Measurements from ENCODE around the gene RBM7. TPM values are rescaled to one million over a fixed set of nuclear protein-coding genes. Genes with fewer than 3 reads are reported as not detected.

The RBM7 gene
- total RNA-seq, 1 donor from 2014 or later, result 37.6 TPM

GRCh38 chr11:114412946-114413345, 12.5 kb downstream of the RBM7 start:
- Mint-ChIP-seq H3K9me3 (ENCODE audit: low read depth) (no peaks in the 10 kb centered on the region), H3K27ac (ENCODE audit: unreplicated experiment) (no peak overlapping the region), H3K4me3 (ENCODE audit: unreplicated experiment) (no peak overlapping the region), H3K27me3 (ENCODE audit: low read depth) (no peaks in the 10 kb centered on the region), H3K4me1 (ENCODE audit: low read depth) (peaks cover 8% of the 10 kb centered on the region), H3K36me3 (ENCODE audit: low read depth) (peaks cover 19% of the 10 kb centered on the region)
- TF ChIP-seq, protein P1, sequence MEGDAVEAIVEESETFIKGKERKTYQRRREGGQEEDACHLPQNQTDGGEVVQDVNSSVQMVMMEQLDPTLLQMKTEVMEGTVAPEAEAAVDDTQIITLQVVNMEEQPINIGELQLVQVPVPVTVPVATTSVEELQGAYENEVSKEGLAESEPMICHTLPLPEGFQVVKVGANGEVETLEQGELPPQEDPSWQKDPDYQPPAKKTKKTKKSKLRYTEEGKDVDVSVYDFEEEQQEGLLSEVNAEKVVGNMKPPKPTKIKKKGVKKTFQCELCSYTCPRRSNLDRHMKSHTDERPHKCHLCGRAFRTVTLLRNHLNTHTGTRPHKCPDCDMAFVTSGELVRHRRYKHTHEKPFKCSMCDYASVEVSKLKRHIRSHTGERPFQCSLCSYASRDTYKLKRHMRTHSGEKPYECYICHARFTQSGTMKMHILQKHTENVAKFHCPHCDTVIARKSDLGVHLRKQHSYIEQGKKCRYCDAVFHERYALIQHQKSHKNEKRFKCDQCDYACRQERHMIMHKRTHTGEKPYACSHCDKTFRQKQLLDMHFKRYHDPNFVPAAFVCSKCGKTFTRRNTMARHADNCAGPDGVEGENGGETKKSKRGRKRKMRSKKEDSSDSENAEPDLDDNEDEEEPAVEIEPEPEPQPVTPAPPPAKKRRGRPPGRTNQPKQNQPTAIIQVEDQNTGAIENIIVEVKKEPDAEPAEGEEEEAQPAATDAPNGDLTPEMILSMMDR (IDR thresholded peaks at IDR 0.05), result no peak
- no peak for DNase-seq (ENCODE audit: low spot score)

- Mint-ChIP-seq H3K36me3 (ENCODE audit: low read depth) (peaks cover 17% of the 10 kb centered on the region), H3K27me3 (ENCODE audit: low read depth) (no peaks in the 10 kb centered on the region), H3K27ac (ENCODE audit: unreplicated experiment) (no peak overlapping the region), H3K9me3 (ENCODE audit: low read depth) (no peaks in the 10 kb centered on the region), H3K4me3 (ENCODE audit: unreplicated experiment) (no peak overlapping the region), H3K4me1 (ENCODE audit: low read depth) (peaks cover 8% of the 10 kb centered on the region)
- TF ChIP-seq, protein P1 (IDR thresholded peaks at IDR 0.05), result no peak
- no peak for DNase-seq (ENCODE audit: low spot score)
These were observed 13.5 kb downstream of the RBM7 start for GRCh38 chr11:114413958-114414357.

- H3K27ac Mint-ChIP-seq (ENCODE audit: unreplicated experiment), result no peak overlapping the region
- H3K9me3 Mint-ChIP-seq (ENCODE audit: low read depth), result no peaks in the 10 kb centered on the region
- H3K4me3 Mint-ChIP-seq (ENCODE audit: unreplicated experiment), result no peak overlapping the region
- no peak for DNase-seq (ENCODE audit: low spot score)
- H3K36me3 Mint-ChIP-seq (ENCODE audit: low read depth), result peaks cover 11% of the 10 kb centered on the region
- TF ChIP-seq, protein P1 (IDR thresholded peaks at IDR 0.05), result no peak
- H3K27me3 Mint-ChIP-seq (ENCODE audit: low read depth), result no peaks in the 10 kb centered on the region
- peaks cover 8% of the 10 kb centered on the region for H3K4me1 Mint-ChIP-seq (ENCODE audit: low read depth)
These were observed 16.0 kb downstream of the RBM7 start for GRCh38 chr11:114416441-114416961.

DNA sequence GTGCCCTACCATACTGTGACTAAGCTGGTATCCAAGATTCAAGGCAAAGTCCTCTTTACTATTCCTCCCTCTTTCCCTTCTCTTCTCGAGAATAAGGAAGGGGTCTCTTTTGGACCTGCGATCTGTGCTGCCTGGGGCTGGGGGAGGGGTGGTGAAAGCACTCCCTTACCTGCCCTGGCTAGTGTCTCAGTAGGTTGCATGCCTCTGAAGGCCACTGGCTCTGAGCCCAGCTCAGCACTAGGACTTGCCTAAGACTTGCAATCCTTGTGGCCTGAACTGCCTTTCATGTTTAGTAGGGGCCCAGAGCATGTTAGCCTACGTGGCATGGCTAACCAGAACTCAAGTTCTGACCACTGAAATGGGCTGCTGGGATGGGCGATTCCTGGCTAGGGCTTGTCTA, 25.8 kb downstream of the RBM7 start:
- peaks cover 13% of the 10 kb centered on the region for H3K36me3 Mint-ChIP-seq (ENCODE audit: low read depth)
- TF ChIP-seq, protein P1 (IDR thresholded peaks at IDR 0.05), result no peak
- H3K27ac Mint-ChIP-seq (ENCODE audit: unreplicated experiment), result no peak overlapping the region
- DNase-seq (ENCODE audit: low spot score), result no peak
- H3K9me3 Mint-ChIP-seq (ENCODE audit: low read depth), result peaks cover 13% of the 10 kb centered on the region
- no peaks in the 10 kb centered on the region for H3K27me3 Mint-ChIP-seq (ENCODE audit: low read depth)
- H3K4me3 Mint-ChIP-seq (ENCODE audit: unreplicated experiment), result no peak overlapping the region
- no peaks in the 10 kb centered on the region for H3K4me1 Mint-ChIP-seq (ENCODE audit: low read depth)

- TF ChIP-seq, protein P1 (IDR thresholded peaks at IDR 0.05), result no peak
- DNase-seq (ENCODE audit: low spot score), result no peak
- Mint-ChIP-seq H3K4me3 (ENCODE audit: unreplicated experiment) (no peak overlapping the region), H3K4me1 (ENCODE audit: low read depth) (no peaks in the 10 kb centered on the region), H3K27ac (ENCODE audit: unreplicated experiment) (no peak overlapping the region), H3K9me3 (ENCODE audit: low read depth) (no peaks in the 10 kb centered on the region), H3K27me3 (ENCODE audit: low read depth) (no peaks in the 10 kb centered on the region), H3K36me3 (ENCODE audit: low read depth) (peaks cover 6% of the 10 kb centered on the region)
These were observed 29.8 kb downstream of the RBM7 start for GRCh38 chr11:114430290-114430689.
